RWPE2 (cell line): Measurements from ENCODE around the gene FAM187B.

Source experiments
- ATAC-seq: fragments of 200-7000 bp; cut with Tn5 transposase; 3 replicates; pipeline ENCODE4 v1.9.1; 2021; ENCODE audit warnings: low read depth
- DNase-seq: peaks from one replicate; pipeline ENCODE4 v3.0.0-alpha.2; 2020; ENCODE audit warnings: low spot score
- H3K27ac ChIP-seq: fragments of 450-650 bp; 2 replicates; pipeline ENCODE4 v1.5.1; 2017; ENCODE audit warnings: mild to moderate bottlenecking; ENCODE audit not compliant: poor library complexity, severe bottlenecking
- H3K27me3 ChIP-seq: fragments of 250-450 bp; sonication (Bioruptor Pico); 2 replicates; pipeline ENCODE4 v1.5.1; 2021; ENCODE audit warnings: mild to moderate bottlenecking, moderate library complexity; ENCODE audit not compliant: insufficient read depth, poor library complexity, severe bottlenecking
- H3K36me3 ChIP-seq: fragments of 250-450 bp; sonication (Bioruptor Pico); 2 replicates; pipeline ENCODE4 v1.5.1; 2020; ENCODE audit warnings: low read depth, mild to moderate bottlenecking, moderate library complexity
- H3K4me1 ChIP-seq: fragments of 250-450 bp; sonication (Bioruptor Pico); 2 replicates; pipeline ENCODE4 v1.5.1; 2021; ENCODE audit warnings: mild to moderate bottlenecking, moderate library complexity; ENCODE audit not compliant: insufficient read depth, poor library complexity, severe bottlenecking
- H3K4me3 ChIP-seq: fragments of 250-450 bp; sonication (Bioruptor Pico); 2 replicates; pipeline ENCODE4 v1.5.1; 2021; ENCODE audit warnings: mild to moderate bottlenecking, moderate library complexity; ENCODE audit not compliant: severe bottlenecking
- H3K9me3 ChIP-seq: fragments of 250-450 bp; sonication (Bioruptor Pico); 2 replicates; pipeline ENCODE4 v1.5.1; 2021; ENCODE audit warnings: mild to moderate bottlenecking, moderate library complexity; ENCODE audit not compliant: severe bottlenecking
- TF ChIP-seq, protein P1 (sequence below): fragments of 450-650 bp; IDR thresholded peaks from one replicate; pipeline ENCODE4 v1.5.1; 2017; ENCODE audit warnings: mild to moderate bottlenecking, moderate library complexity; ENCODE audit not compliant: poor library complexity, severe bottlenecking

FAM187B gene

DNA sequence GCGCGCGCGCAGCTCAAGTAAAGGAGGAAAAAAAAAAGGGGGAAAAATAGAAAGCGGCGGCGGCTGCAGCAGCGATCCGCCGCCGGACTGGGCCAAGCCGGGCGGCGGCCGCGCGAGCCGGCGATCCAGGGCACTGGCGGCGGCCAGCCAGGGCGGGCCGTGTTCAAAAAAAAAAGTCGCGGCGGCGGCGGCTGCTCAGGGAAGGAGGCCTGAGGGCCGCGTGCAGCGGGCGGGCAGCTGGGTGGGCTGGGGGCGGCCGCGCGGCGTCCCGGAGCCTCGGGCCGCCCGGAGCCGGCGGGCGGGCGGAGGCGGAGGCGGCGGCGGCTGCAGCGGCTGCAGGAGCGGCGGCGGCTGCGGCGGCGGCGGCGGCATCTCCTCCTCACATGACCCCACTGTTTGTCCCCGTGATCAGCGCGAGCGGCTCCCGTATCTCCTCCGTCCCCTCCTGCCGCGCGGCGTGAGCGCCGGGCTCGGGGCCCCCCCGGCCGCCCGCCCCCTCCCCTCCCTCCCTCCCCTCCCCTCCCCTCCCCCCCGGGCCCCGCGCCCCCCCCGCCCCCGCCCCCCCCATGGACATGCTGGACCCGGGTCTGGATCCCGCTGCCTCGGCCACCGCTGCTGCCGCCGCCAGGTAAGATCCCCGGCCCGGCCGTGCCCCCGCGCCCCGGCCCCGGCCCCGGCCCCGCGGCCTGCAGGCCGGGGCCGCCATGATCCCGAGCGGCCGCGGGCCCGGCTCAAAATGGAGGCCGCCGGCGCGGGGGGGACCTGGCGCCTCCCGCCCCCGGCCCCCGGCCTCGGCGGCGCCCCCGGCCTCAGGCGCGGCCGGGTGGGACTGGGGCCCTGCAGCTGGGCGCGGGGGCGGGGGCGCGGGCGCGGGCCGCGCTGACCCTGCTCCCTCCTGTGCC is 40.2 kb upstream of the FAM187B start, which contains the start of gene USF2:
USF2 (plus strand) TSS at position 427 of the 902 bp plus-strand sequence; CDS start at position 567, 140 bp downstream.
- H3K4me3 ChIP-seq, result peak within 1 kb of the TSS; percentile 98

DNA sequence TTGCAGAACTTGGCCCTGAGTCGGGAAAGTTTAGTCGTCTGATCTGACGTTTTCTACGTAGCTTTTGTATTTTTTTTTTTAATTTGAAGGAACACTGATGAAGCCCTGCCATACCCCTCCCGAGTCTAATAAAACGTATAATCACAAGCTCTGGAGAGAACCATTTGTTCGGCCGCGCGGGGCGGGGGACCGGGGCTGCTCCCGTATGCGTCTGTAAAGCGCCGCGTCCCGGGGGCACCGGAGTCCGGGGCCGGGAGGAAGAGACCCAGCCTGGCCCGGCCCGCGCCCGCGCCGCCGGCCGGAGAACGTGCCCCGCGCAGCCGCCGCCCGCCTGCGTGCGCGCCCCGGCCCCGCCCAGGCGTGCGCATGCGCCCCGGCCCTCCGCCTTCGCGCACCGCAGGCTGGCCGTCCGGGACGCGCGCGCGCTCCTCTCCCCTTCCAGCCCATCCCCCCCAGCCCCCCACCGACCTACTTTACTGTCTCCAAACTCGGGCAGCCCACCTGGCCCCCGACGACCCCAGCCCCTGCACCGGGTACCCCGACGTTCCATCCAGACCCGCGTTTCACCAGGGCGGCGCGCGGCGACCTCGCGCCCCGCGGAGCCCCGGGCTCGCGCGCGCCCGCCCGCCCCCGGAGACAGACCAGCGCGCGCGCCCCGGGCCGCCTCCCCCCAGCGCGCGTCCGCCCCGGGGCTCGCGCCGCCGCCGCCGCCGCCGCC is 39.4 kb upstream of the FAM187B start:
- H3K4me1 ChIP-seq, result no peaks in the 10 kb centered on the region
- peak overlapping the region; percentile 90 for H3K27ac ChIP-seq
- no peak; the same call in 1 of the 3 replicates for ATAC-seq

More for the DNA sequence above, 40.2 kb upstream of the FAM187B start, which contains the start of gene USF2:
- TF ChIP-seq, protein P1, sequence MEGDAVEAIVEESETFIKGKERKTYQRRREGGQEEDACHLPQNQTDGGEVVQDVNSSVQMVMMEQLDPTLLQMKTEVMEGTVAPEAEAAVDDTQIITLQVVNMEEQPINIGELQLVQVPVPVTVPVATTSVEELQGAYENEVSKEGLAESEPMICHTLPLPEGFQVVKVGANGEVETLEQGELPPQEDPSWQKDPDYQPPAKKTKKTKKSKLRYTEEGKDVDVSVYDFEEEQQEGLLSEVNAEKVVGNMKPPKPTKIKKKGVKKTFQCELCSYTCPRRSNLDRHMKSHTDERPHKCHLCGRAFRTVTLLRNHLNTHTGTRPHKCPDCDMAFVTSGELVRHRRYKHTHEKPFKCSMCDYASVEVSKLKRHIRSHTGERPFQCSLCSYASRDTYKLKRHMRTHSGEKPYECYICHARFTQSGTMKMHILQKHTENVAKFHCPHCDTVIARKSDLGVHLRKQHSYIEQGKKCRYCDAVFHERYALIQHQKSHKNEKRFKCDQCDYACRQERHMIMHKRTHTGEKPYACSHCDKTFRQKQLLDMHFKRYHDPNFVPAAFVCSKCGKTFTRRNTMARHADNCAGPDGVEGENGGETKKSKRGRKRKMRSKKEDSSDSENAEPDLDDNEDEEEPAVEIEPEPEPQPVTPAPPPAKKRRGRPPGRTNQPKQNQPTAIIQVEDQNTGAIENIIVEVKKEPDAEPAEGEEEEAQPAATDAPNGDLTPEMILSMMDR, result no peak
- ATAC-seq (no peak; the same call in 2 of the 3 replicates), DNase-seq (peak; percentile 84)
- Histone ChIP-seq H3K9me3 (no peaks in the 10 kb centered on the region), H3K36me3 (peaks cover 33% of the 10 kb centered on the region), H3K27me3 (no peaks in the 10 kb centered on the region), H3K27ac (peak within 1 kb of the TSS; percentile 90), H3K4me1 (no peaks in the 10 kb centered on the region)

DNA sequence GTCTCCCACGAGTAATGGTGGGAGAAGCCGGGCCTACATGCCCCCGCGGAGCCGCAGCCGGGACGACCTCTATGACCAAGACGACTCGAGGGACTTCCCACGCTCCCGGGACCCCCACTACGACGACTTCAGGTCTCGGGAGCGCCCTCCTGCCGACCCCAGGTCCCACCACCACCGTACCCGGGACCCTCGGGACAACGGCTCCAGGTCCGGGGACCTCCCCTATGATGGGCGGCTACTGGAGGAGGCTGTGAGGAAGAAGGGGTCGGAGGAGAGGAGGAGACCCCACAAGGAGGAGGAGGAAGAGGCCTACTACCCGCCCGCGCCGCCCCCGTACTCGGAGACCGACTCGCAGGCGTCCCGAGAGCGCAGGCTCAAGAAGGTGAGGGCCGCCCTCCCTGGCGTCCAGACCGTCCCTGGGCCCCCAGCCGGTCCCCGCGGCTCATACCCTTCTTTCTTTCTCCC is 38.8 kb upstream of the FAM187B start:
- Histone ChIP-seq H3K27ac (peak overlapping the region; percentile 90), H3K4me3 (peak overlapping the region; percentile 98), H3K9me3 (no peaks in the 10 kb centered on the region), H3K4me1 (no peaks in the 10 kb centered on the region), H3K27me3 (no peaks in the 10 kb centered on the region), H3K36me3 (peaks cover 41% of the 10 kb centered on the region)
- DNase-seq, result peak; percentile 63
- ATAC-seq, result peak; percentile 9; the same call in 2 of the 3 replicates
- TF ChIP-seq, protein P1, result no peak

More for the DNA sequence above, 39.4 kb upstream of the FAM187B start:
- Histone ChIP-seq H3K9me3 (no peaks in the 10 kb centered on the region), H3K36me3 (peaks cover 35% of the 10 kb centered on the region), H3K27me3 (no peaks in the 10 kb centered on the region), H3K4me3 (peak overlapping the region; percentile 98)
- DNase-seq, result peak; percentile 61
- TF ChIP-seq, protein P1, result no peak

DNA sequence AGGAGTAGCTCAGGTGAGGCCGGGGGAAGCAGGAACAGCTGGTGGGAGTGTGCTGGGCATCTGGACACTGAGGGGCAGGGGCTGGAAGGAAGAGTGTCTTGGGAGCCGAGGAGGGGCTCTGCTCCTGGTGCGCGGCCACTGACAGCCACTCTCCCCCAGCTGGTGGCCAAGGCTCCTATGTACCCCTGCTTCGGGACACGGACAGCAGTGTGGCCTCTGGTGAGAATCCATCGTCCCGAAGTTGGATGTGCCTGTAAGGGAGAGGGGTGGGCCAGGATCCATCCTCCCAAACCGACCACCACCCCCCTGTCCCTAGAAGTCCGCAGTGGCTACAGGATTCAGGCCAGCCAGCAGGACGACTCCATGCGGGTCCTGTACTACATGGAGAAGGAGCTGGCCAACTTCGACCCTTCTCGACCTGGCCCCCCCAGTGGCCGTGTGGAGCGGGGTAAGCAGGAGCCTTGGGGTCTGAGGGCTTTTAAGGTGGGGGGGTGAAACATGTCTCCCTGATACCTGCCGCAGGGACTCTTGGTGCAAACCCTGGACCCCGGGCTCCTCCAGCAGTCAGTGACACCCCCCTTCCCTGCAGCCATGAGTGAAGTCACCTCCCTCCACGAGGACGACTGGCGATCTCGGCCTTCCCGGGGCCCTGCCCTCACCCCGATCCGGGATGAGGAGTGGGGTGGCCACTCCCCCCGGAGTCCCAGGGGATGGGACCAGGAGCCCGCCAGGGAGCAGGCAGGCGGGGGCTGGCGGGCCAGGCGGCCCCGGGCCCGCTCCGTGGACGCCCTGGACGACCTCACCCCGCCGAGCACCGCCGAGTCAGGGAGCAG is 38.2 kb upstream of the FAM187B start:
- no peaks in the 10 kb centered on the region for H3K27me3 ChIP-seq
- H3K36me3 ChIP-seq, result peaks cover 41% of the 10 kb centered on the region
- H3K9me3 ChIP-seq, result no peaks in the 10 kb centered on the region
- peak overlapping the region; percentile 98 for H3K4me3 ChIP-seq
- ATAC-seq (peak; percentile 3; the same call in 1 of the 3 replicates), DNase-seq (peak; percentile 55)
- H3K27ac ChIP-seq, result peak overlapping the region; percentile 90
- TF ChIP-seq, protein P1, result no peak
- no peaks in the 10 kb centered on the region for H3K4me1 ChIP-seq
